ENCODE measurements around the gene SLC35A5.

The SLC35A5 gene

DNA sequence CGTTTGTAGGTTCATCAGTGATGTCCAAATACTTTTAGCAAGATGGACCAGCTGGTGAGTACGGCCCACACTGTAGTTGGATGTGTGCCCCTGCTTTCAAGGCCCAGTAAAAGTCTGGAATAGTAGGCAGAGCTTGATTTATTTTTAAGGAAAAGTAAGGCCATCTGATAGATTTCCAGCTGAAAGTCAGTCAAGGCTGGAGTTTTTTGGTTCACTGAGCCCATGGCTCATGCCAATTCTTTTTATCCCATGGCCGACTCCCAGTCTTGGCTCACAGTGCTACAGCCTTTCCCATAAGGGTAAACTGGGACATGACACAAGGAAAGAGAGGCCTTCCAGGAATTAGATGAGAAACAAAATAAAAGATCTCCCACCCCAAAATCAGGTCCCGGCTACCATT, 65.6 kb downstream of the SLC35A5 start:
- no peak for DNase-seq

- DNase-seq: peak; percentile 52
Measured at GRCh38 chr3:112627919-112628466, 66.1 kb downstream of the SLC35A5 start.

- DNase-seq: no peak
Measured at GRCh38 chr3:112629425-112629824, 67.6 kb downstream of the SLC35A5 start.

DNA sequence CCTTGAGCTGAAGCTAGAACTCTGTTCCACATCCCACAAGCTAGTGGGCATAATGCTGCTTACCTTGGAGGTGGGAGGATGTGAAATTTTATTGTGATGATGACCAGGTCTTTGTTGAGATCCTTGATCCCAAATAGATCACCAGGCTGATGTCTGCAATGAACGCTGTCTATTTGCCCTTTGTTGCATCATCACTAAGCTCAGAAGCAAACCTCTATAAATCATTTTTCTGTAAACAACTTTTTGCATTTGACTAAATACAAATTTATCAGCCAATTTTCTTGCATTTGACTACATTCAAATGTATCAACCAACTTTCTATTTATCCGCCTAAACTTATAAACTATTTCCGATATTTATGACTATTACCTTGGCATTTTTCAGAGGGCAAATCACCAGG, 69.4 kb downstream of the SLC35A5 start:
- DNase-seq: no peak

GRCh38 chr3:112632596-112632995, 70.8 kb downstream of the SLC35A5 start:
- no peak for DNase-seq

GRCh38 chr3:112633191-112633590, 71.3 kb downstream of the SLC35A5 start:
- no peak for DNase-seq

DNA sequence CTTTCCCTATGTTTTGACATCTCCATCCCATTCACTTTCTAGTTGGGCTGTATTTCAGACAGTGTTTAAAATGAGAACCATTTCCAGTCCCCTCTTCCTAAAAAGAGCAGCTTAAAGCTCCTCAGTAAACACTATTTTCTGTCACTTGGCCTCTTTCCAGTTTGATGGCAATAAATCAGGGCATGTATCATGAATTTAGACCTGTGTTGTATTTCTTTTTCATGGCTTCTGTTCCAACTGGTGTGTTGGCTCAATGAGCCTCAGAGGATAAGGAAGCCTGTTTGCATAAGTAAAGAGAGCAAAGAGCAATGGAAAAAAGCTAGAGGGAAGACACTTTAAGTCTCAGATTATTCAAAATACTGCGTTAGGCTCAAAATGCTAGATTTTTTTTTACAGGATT, 71.9 kb downstream of the SLC35A5 start:
- peak; percentile 60 for DNase-seq

DNA sequence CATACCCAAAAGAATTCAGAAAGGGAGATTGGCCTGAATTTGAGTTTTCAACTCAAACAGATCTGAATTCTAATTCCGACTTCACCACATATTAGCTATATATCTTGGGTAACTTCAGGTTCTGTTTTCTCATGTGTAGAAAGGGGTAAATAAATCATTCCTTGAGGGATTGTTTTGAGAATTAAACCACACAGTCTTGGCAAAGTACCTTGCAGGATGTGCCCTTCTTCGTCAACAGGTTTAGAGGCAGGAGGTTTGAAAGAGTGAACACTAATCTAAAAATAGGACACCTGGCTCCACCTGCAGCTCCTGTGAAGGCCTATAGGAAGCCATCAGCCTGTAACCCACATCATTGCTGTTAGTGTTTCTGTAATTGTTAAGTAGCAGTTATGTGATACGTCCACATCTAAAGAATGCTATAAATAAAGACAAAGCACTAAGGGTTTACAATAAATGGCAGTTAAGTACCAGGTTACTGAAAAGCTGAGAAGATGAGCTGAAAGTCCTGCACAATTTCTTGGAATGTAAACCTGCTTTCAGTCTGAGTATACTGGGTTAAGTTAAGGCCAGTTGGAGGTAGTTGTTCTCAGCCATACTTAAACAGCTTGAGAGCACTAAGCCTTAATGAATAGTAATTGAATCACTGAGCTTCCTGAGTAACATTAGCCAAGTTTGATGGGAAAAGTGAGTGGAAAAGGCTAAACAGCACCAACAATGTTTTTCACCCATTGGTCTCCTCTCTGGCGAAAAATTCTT, 73.1 kb downstream of the SLC35A5 start:
- DNase-seq: no peak

All from NCI-H1105 treated with DMSO at 0.1 percent for 48 hours (cell line).